ENCODE results near the gene ASTN2.

Gene ASTN2

DNA sequence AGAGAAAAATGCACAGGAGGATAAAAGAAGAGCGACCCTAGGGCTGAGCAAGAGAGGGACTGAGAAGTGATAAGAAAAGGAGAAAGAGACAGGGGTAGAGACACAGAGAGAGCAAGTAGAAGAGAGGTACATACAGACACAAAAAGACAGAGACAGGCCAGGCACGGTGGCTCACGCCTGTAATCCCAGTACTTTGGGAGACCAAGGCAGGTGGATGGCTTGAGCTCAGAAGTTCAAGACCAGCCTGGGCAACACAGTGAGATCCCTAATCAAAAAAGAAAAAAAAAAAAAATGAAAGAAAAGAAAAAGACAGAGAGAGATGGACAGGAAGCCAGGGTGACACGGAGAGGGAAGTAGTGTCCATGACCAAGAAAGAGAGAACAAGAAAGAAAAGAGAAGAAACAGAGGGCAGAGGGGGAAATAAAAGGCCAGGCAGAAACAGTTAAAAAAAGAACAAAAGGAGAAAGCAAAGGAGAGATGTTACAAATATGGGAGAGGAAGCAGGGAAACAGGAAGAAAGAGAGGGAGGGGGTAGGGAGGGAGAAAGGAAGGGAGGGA is 937.2 kb downstream of the ASTN2 start:
- Histone ChIP-seq H3K36me3 (replicated peaks in 1 of 2; ENCODE audit: control insufficient read depth in 2 of 2, insufficient read depth in 2 of 2, low read length in 2 of 2) (no peaks in the 10 kb centered on the region), H2AK5ac (ENCODE audit: low read depth, low read length) (no peak overlapping the region), H3K18ac (ENCODE audit: low read length) (no peak overlapping the region), H2AFZ (ENCODE audit: low read length) (no peak overlapping the region), H2BK5ac (ENCODE audit: low read length) (no peak overlapping the region), H2BK15ac (ENCODE audit: low read length) (no peak overlapping the region), H3K4me3 (ENCODE audit: low read length in 2 of 2) (no peak overlapping the region), H3K27ac (replicated peaks; ENCODE audit: low read length) (no peak overlapping the region), H2BK120ac (ENCODE audit: low read depth, low read length) (no peak overlapping the region), H3K23ac (ENCODE audit: low read depth, low read length, poor library complexity) (no peak overlapping the region), H3K9ac (ENCODE audit: low read depth, low read length, poor library complexity) (no peak overlapping the region), H3K4ac (ENCODE audit: low read length) (no peak overlapping the region), H3K9me3 (replicated peaks in 1 of 2; ENCODE audit: control insufficient read depth in 2 of 2, insufficient read depth in 1 of 2, low read depth in 1 of 2, low read length in 2 of 2) (no peaks in the 10 kb centered on the region), H3K79me1 (ENCODE audit: low read depth, low read length) (no peaks in the 10 kb centered on the region), H2BK12ac (ENCODE audit: low read length) (no peak overlapping the region), H3K14ac (ENCODE audit: low read length) (no peak overlapping the region), H4K91ac (ENCODE audit: low read depth, low read length, poor library complexity) (no peak overlapping the region), H4K8ac (ENCODE audit: low read depth, low read length) (no peak overlapping the region), H3K4me1 (ENCODE audit: control insufficient read depth in 2 of 2, insufficient read depth in 1 of 2, low read depth in 1 of 2, low read length in 2 of 2) (peaks cover 7 to 13% of the 10 kb centered on the region in 2 donors), H3K4me2 (ENCODE audit: insufficient read depth, low read length, poor library complexity, severe bottlenecking) (no peak overlapping the region), H3K27me3 (ENCODE audit: control insufficient read depth in 3 of 3, insufficient read depth in 3 of 3, low read depth in 1 of 3, low read length in 3 of 3) (no peaks in the 10 kb centered on the region)
- DNase-seq (ENCODE audit: low spot score): no peak
- no CpG with 5 or more reads among the region's 4 CpGs for WGBS, 2 donors (ENCODE audit: extremely low coverage in 2 of 2, insufficient read length in 2 of 2, insufficient replicate concordance in 1 of 2)

DNA sequence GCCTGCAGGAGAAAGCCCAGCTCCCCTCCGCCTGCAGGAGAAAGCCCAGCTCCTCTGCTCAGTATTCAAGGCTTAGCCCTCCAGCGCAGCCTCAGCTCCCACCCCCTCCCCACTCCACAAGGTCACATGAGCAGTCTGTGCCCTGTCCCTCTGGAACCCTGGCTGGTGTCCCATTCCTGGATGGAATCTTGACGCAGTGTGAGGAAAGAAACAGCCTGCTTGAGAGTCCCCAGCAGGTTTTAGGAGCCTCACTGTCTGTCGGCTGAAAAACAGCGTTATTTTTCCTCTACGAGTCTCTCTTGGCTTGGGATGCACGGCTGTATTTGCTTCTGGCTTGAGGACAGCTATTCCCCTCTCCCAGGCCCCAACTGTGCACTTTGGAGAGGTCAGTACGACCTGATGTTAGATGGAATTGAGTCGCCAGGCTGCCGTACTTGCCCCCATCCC is 937.9 kb downstream of the ASTN2 start:
- H3K4ac ChIP-seq (ENCODE audit: low read length): no peak overlapping the region
- H2AK5ac ChIP-seq (ENCODE audit: low read depth, low read length): no peak overlapping the region
- H3K79me1 ChIP-seq (ENCODE audit: low read depth, low read length): no peaks in the 10 kb centered on the region
- H3K27ac ChIP-seq (replicated peaks; ENCODE audit: low read length): no peak overlapping the region
- H2BK5ac ChIP-seq (ENCODE audit: low read length): no peak overlapping the region
- H4K91ac ChIP-seq (ENCODE audit: low read depth, low read length, poor library complexity): no peak overlapping the region
- H4K8ac ChIP-seq (ENCODE audit: low read depth, low read length): no peak overlapping the region
- H2AFZ ChIP-seq (ENCODE audit: low read length): peak overlapping the region; percentile 75
- no peaks in the 10 kb centered on the region for H3K27me3 ChIP-seq (ENCODE audit: control insufficient read depth in 3 of 3, insufficient read depth in 3 of 3, low read depth in 1 of 3, low read length in 3 of 3)
- no peak overlapping the region for H3K4me3 ChIP-seq (ENCODE audit: low read length in 2 of 2)
- H3K14ac ChIP-seq (ENCODE audit: low read length): no peak overlapping the region
- H3K4me2 ChIP-seq (ENCODE audit: insufficient read depth, low read length, poor library complexity, severe bottlenecking): no peak overlapping the region
- no peaks in the 10 kb centered on the region for H3K9me3 ChIP-seq (replicated peaks in 1 of 2; ENCODE audit: control insufficient read depth in 2 of 2, insufficient read depth in 1 of 2, low read depth in 1 of 2, low read length in 2 of 2)
- no peak overlapping the region for H2BK15ac ChIP-seq (ENCODE audit: low read length)
- no peak overlapping the region for H2BK12ac ChIP-seq (ENCODE audit: low read length)
- H3K4me1 ChIP-seq (ENCODE audit: control insufficient read depth in 2 of 2, insufficient read depth in 1 of 2, low read depth in 1 of 2, low read length in 2 of 2): peaks cover 11 to 14% of the 10 kb centered on the region in 2 donors
- H3K9ac ChIP-seq (ENCODE audit: low read depth, low read length, poor library complexity): no peak overlapping the region
- no peak overlapping the region for H3K18ac ChIP-seq (ENCODE audit: low read length)
- no peak overlapping the region for H3K23ac ChIP-seq (ENCODE audit: low read depth, low read length, poor library complexity)
- no peak for DNase-seq (ENCODE audit: low spot score)
- H3K36me3 ChIP-seq (replicated peaks in 1 of 2; ENCODE audit: control insufficient read depth in 2 of 2, insufficient read depth in 2 of 2, low read length in 2 of 2): no peaks in the 10 kb centered on the region
- no CpG with 5 or more reads among the region's 10 CpGs for WGBS, 2 donors (ENCODE audit: extremely low coverage in 2 of 2, insufficient read length in 2 of 2, insufficient replicate concordance in 1 of 2)
- H2BK120ac ChIP-seq (ENCODE audit: low read depth, low read length): no peak overlapping the region

DNA sequence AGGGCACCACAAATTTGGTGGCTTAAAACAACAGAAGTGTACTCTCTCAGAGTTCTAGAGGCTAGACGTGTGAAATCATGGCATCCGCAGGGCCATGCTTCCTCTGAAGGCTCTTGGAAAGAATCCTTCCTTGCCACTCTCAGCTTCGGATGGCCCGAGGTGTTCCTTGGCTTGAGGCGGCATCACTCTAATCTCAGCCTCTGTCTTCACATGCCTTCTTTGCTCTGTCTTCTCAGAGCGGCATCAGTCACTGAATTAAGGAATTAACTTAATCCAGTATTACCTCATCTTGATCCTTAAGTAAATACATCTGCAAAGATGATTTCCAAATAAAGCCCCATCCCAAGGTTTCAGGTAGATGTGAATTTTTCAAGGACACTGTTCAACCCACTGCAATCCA is 938.9 kb downstream of the ASTN2 start:
- no peak overlapping the region for H2BK5ac ChIP-seq (ENCODE audit: low read length)
- H3K4me1 ChIP-seq (ENCODE audit: control insufficient read depth in 2 of 2, insufficient read depth in 1 of 2, low read depth in 1 of 2, low read length in 2 of 2): peaks cover 16 to 17% of the 10 kb centered on the region in 2 donors
- H3K27me3 ChIP-seq (ENCODE audit: control insufficient read depth in 3 of 3, insufficient read depth in 3 of 3, low read depth in 1 of 3, low read length in 3 of 3): no peaks in the 10 kb centered on the region
- H3K27ac ChIP-seq (replicated peaks; ENCODE audit: low read length): no peak overlapping the region
- no peak for DNase-seq (ENCODE audit: low spot score)
- no peaks in the 10 kb centered on the region for H3K36me3 ChIP-seq (replicated peaks in 1 of 2; ENCODE audit: control insufficient read depth in 2 of 2, insufficient read depth in 2 of 2, low read length in 2 of 2)
- no peak overlapping the region for H4K91ac ChIP-seq (ENCODE audit: low read depth, low read length, poor library complexity)
- no peak overlapping the region for H3K18ac ChIP-seq (ENCODE audit: low read length)
- H3K79me1 ChIP-seq (ENCODE audit: low read depth, low read length): no peaks in the 10 kb centered on the region
- H2BK15ac ChIP-seq (ENCODE audit: low read length): no peak overlapping the region
- H2BK12ac ChIP-seq (ENCODE audit: low read length): no peak overlapping the region
- no CpG with 5 or more reads among the region's 6 CpGs for WGBS, 2 donors (ENCODE audit: extremely low coverage in 2 of 2, insufficient read length in 2 of 2, insufficient replicate concordance in 1 of 2)
- H3K4ac ChIP-seq (ENCODE audit: low read length): no peak overlapping the region
- no peak overlapping the region for H3K23ac ChIP-seq (ENCODE audit: low read depth, low read length, poor library complexity)
- no peak overlapping the region for H2BK120ac ChIP-seq (ENCODE audit: low read depth, low read length)
- no peak overlapping the region for H4K8ac ChIP-seq (ENCODE audit: low read depth, low read length)
- no peak overlapping the region for H3K4me2 ChIP-seq (ENCODE audit: insufficient read depth, low read length, poor library complexity, severe bottlenecking)
- H3K9me3 ChIP-seq (replicated peaks in 1 of 2; ENCODE audit: control insufficient read depth in 2 of 2, insufficient read depth in 1 of 2, low read depth in 1 of 2, low read length in 2 of 2): no peaks in the 10 kb centered on the region
- no peak overlapping the region for H3K14ac ChIP-seq (ENCODE audit: low read length)
- no peak overlapping the region for H3K9ac ChIP-seq (ENCODE audit: low read depth, low read length, poor library complexity)
- no peak overlapping the region for H2AFZ ChIP-seq (ENCODE audit: low read length)
- H3K4me3 ChIP-seq (ENCODE audit: low read length in 2 of 2): no peak overlapping the region
- H2AK5ac ChIP-seq (ENCODE audit: low read depth, low read length): no peak overlapping the region

DNA sequence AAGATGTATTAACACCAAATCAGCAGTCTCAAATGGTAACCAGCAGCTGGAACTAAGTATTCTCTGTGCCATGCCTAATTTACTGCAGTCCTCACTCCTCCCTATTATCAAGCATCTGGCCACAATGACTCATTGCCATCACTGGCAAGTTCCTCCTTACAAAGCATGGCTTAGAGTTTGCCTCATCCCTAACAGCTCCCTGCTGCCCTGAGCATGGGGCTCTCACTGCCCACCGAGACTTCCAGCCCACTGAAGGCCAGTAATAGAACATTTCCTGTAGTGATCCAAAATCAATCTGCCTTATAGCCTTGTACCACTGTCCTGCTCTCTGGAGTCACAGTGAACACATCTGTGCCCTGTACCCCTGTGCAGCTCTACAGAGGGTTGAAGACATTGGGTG is 939.7 kb downstream of the ASTN2 start:
- Histone ChIP-seq H4K91ac (ENCODE audit: low read depth, low read length, poor library complexity) (no peak overlapping the region), H3K4me3 (ENCODE audit: low read length in 2 of 2) (no peak overlapping the region), H3K4me2 (ENCODE audit: insufficient read depth, low read length, poor library complexity, severe bottlenecking) (no peak overlapping the region), H3K18ac (ENCODE audit: low read length) (no peak overlapping the region), H3K27ac (replicated peaks; ENCODE audit: low read length) (no peak overlapping the region), H3K23ac (ENCODE audit: low read depth, low read length, poor library complexity) (no peak overlapping the region), H3K9me3 (replicated peaks in 1 of 2; ENCODE audit: control insufficient read depth in 2 of 2, insufficient read depth in 1 of 2, low read depth in 1 of 2, low read length in 2 of 2) (no peaks in the 10 kb centered on the region), H4K8ac (ENCODE audit: low read depth, low read length) (no peak overlapping the region), H2BK12ac (ENCODE audit: low read length) (no peak overlapping the region), H3K27me3 (ENCODE audit: control insufficient read depth in 3 of 3, insufficient read depth in 3 of 3, low read depth in 1 of 3, low read length in 3 of 3) (no peaks in the 10 kb centered on the region), H3K79me1 (ENCODE audit: low read depth, low read length) (no peaks in the 10 kb centered on the region), H2BK15ac (ENCODE audit: low read length) (no peak overlapping the region), H2BK120ac (ENCODE audit: low read depth, low read length) (no peak overlapping the region), H3K36me3 (replicated peaks in 1 of 2; ENCODE audit: control insufficient read depth in 2 of 2, insufficient read depth in 2 of 2, low read length in 2 of 2) (no peaks in the 10 kb centered on the region), H2AFZ (ENCODE audit: low read length) (no peak overlapping the region), H3K4me1 (ENCODE audit: control insufficient read depth in 2 of 2, insufficient read depth in 1 of 2, low read depth in 1 of 2, low read length in 2 of 2) (peaks cover 19 to 22% of the 10 kb centered on the region in 2 donors), H3K14ac (ENCODE audit: low read length) (no peak overlapping the region), H2AK5ac (ENCODE audit: low read depth, low read length) (no peak overlapping the region), H2BK5ac (ENCODE audit: low read length) (no peak overlapping the region), H3K4ac (ENCODE audit: low read length) (no peak overlapping the region), H3K9ac (ENCODE audit: low read depth, low read length, poor library complexity) (no peak overlapping the region)
- no peak for DNase-seq (ENCODE audit: low spot score)
- WGBS, 2 donors (ENCODE audit: extremely low coverage in 2 of 2, insufficient read length in 2 of 2, insufficient replicate concordance in 1 of 2): no CpG with 5 or more reads among the region's 1 CpG
